ENCODE measurements around the gene IFT88. TPM values are rescaled to one million over a fixed set of nuclear protein-coding genes. Genes with fewer than 3 reads are reported as not detected.
A peak's percentile ranks its signal among the peaks of the same experiment; 100 is the strongest.

IFT88 gene
- total and polyA plus RNA-seq, 2 of the 4 experiments (the other 2 are of a cell fraction) = 5.5 to 8.6 TPM

DNA sequence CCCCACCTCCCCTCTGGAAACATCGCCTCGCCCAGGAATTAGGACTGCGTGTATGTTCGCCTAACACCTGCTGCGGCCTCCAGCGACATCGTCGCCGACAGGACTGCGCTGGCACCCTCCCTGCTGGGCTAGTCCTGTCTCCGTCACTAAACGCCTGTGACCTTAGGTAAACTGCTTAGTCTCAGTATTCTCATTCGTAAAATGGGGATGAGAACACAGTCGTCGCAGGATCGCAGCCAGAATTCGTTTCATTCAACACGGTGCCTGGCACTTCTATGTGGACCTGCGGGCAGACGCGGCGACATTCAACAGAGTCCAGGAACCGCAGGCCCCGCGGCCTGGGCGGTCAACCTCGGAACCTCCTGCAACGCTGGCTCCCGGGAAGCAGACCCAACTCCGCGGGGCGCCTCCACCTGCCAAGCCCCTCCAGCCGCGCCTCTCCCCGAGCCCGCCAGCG is 41.8 kb upstream of the IFT88 start:
- Histone ChIP-seq H3K18ac (ENCODE audit: low read depth, low read length) (peak overlapping the region; percentile 55; the same call in 1 of the 2 replicates), H3K14ac (replicated peaks; ENCODE audit: low read depth, low read length) (peak overlapping the region; percentile 38; the same call in 1 of the 2 replicates), H4K5ac (ENCODE audit: low read depth, low read length) (peak overlapping the region; percentile 43; the same call in 1 of the 2 replicates), H3K9ac (ENCODE audit: low read depth, low read length) (peak overlapping the region; percentile 85), H3K36me3 (ENCODE audit: control insufficient read depth, insufficient read depth, low read length) (no peaks in the 10 kb centered on the region), H2AK9ac (replicated peaks; ENCODE audit: low read depth, low read length, poor library complexity) (peak overlapping the region; percentile 73), H2BK5ac (ENCODE audit: low read depth, low read length, poor library complexity, severe bottlenecking) (peak overlapping the region; percentile 28), H2AFZ (replicated peaks; ENCODE audit: low read length, poor library complexity) (peak overlapping the region; percentile 100), H2BK20ac (ENCODE audit: low read depth, low read length) (no peak overlapping the region), H2BK120ac (ENCODE audit: low read depth, low read length) (no peak overlapping the region), H3K27ac (ENCODE audit: insufficient read depth, low read length) (peak overlapping the region; percentile 28; the same call in 1 of the 2 replicates), H4K91ac (ENCODE audit: insufficient read depth, low read depth, low read length) (no peak overlapping the region), H3K4ac (ENCODE audit: low read depth, low read length) (peak overlapping the region; percentile 14), H4K20me1 (ENCODE audit: insufficient read depth, low read length) (no peaks in the 10 kb centered on the region), H3K4me3 (ENCODE audit: insufficient read depth, low read depth, low read length) (peak overlapping the region; percentile 87), H3K9me1 (ENCODE audit: insufficient read depth, low read length) (peaks cover 3% of the 10 kb centered on the region; the same call in 1 of the 2 replicates), H4K8ac (ENCODE audit: low read depth in 2 of 2, low read length in 2 of 2) (peak overlapping the region; percentile 57 to 75; a peak in 3 of 4 replicates), H3K56ac (ENCODE audit: extremely low read depth, insufficient read depth, low read length) (no peak overlapping the region), H2BK15ac (ENCODE audit: low read depth, low read length) (no peak overlapping the region), H3K79me1 (ENCODE audit: low read depth in 1 of 2, low read length in 2 of 2) (peaks cover 10 to 22% of the 10 kb centered on the region in 2 experiments), H3K4me1 (ENCODE audit: control insufficient read depth, insufficient read depth, low read length) (0 out of 2 replicates have a peak, but pooled peaks cover 2% of the 10 kb centered on the region), H3K27me3 (ENCODE audit: control insufficient read depth, insufficient read depth, low read length) (no peaks in the 10 kb centered on the region), H3K23ac (ENCODE audit: low read depth, low read length) (peak overlapping the region; percentile 54), H3K4me2 (ENCODE audit: low read depth, low read length) (peak overlapping the region; percentile 99), H2AK5ac (ENCODE audit: low read depth, low read length) (peak overlapping the region; percentile 36; the same call in 1 of the 2 replicates), H3K9me3 (ENCODE audit: control insufficient read depth, insufficient read depth, low read length) (no peaks in the 10 kb centered on the region)
- WGBS, 2 experiments (ENCODE audit: extremely low coverage in 2 of 2, insufficient read length in 1 of 2) = 3% methylated on average over 21 of the region's 37 CpGs; no CpG with 5 or more reads in 1 of the 2 experiments
- BruUV-seq (replicated peaks) = no TSS peak
- CTCF ChIA-PET = no interaction called here
- dilution Hi-C loops (cut with HindIII; ENCODE audit: low sequenced_read_pairs, unreplicated experiment) = no loop called here
- DNase-seq (no peak), ATAC-seq (ENCODE audit: low read depth) (no peak; the same call in 1 of the 2 replicates)
- intact Hi-C loops (cut with micrococcal nuclease) = loop anchor here (1.0 to 5.0 kb wide), 2 partner anchors 162 to 179 kb away; no protein-coding TSS in a partner anchor
- in situ Hi-C loops (cut with MboI; ENCODE audit: low sequenced_read_pairs) = no loop called here
- TF ChIP-seq RCOR1 (IDR thresholded peaks at IDR 0.05; ENCODE audit: insufficient replicate concordance, low read length) = no peak
- no peak for TF ChIP-seq CTCF (conservative IDR thresholded peaks at IDR 0.05; ENCODE audit: low read depth, low read length)
- TF ChIP-seq RFX5 (IDR thresholded peaks at IDR 0.05; ENCODE audit: low read depth, low read length) = no peak
- TF ChIP-seq MAZ (IDR thresholded peaks at IDR 0.05; ENCODE audit: borderline replicate concordance, low read depth, low read length) = no peak
- TF ChIP-seq FOS (IDR thresholded peaks at IDR 0.05; ENCODE audit: low read depth, low read length) = no peak
- TF ChIP-seq CHD1 (IDR thresholded peaks at IDR 0.05; ENCODE audit: low read depth, low read length) = no peak
- no peak for TF ChIP-seq BHLHE40 (IDR thresholded peaks at IDR 0.05; ENCODE audit: low read depth, low read length)
- TF ChIP-seq MXI1 (IDR thresholded peaks at IDR 0.05; ENCODE audit: borderline replicate concordance, low read depth, low read length) = no peak
- no peak for TF ChIP-seq NFE2L2 (IDR thresholded peaks at IDR 0.05; ENCODE audit: low read depth, low read length)
- TF ChIP-seq SMC3 (IDR thresholded peaks at IDR 0.05; ENCODE audit: low read depth, low read length) = no peak
- POLR2A ChIA-PET (ENCODE audit: unreplicated experiment) = no interaction called here

All from IMR-90 (cell line).